Measurements from ENCODE around the gene SLC25A42. TPM values are rescaled to one million over a fixed set of nuclear protein-coding genes. Genes with fewer than 3 reads are reported as not detected.

Gene SLC25A42
- total RNA-seq, 4 donors from 2014 or later: 11.2 to 24.8 (median 13.2) TPM

GRCh38 chr19:19067276-19068072, 3.7 kb downstream of the SLC25A42 start:
- H3K27me3 ChIP-seq: no peaks in the 10 kb centered on the region
- no peaks in the 10 kb centered on the region for H3K9me3 ChIP-seq
- H3K27ac ChIP-seq: no peak overlapping the region
- H3K4me3 ChIP-seq: no peak overlapping the region
- peaks cover 0 to 22% (median 4%) of the 10 kb centered on the region in 4 donors for H3K4me1 ChIP-seq
- H3K36me3 ChIP-seq: no peaks in the 10 kb centered on the region
- DNase-seq: no peak
- TF ChIP-seq CTCF (IDR thresholded peaks at IDR 0.05): no peak
- TF ChIP-seq POLR2A (IDR thresholded peaks at IDR 0.05): no peak

GRCh38 chr19:19068659-19069654, 5.2 kb downstream of the SLC25A42 start:
- H3K4me3 ChIP-seq: no peak overlapping the region
- H3K27me3 ChIP-seq: no peaks in the 10 kb centered on the region
- no peaks in the 10 kb centered on the region for H3K9me3 ChIP-seq
- TF ChIP-seq CTCF (IDR thresholded peaks at IDR 0.05) (no peak), POLR2A (IDR thresholded peaks at IDR 0.05) (no peak)
- peak overlapping the region in 2 of 4 donors; percentile 20 to 38 for H3K27ac ChIP-seq
- H3K4me1 ChIP-seq: peaks cover 0 to 22% (median 2%) of the 10 kb centered on the region in 4 donors
- no peaks in the 10 kb centered on the region for H3K36me3 ChIP-seq
- DNase-seq: no peak

GRCh38 chr19:19071897-19072296, 8.1 kb downstream of the SLC25A42 start:
- no peak for TF ChIP-seq POLR2A (IDR thresholded peaks at IDR 0.05)
- no peak for TF ChIP-seq CTCF (IDR thresholded peaks at IDR 0.05)
- Histone ChIP-seq H3K9me3 (no peaks in the 10 kb centered on the region), H3K36me3 (no peaks in the 10 kb centered on the region), H3K27ac (no peak overlapping the region), H3K27me3 (no peaks in the 10 kb centered on the region), H3K4me1 (peaks cover 0 to 5% (median 0%) of the 10 kb centered on the region in 4 donors), H3K4me3 (no peak overlapping the region)
- DNase-seq: no peak

GRCh38 chr19:19074196-19074882, 10.5 kb downstream of the SLC25A42 start:
- Histone ChIP-seq H3K9me3 (no peaks in the 10 kb centered on the region), H3K4me3 (no peak overlapping the region), H3K4me1 (no peaks in the 10 kb centered on the region), H3K27me3 (no peaks in the 10 kb centered on the region), H3K27ac (no peak overlapping the region), H3K36me3 (no peaks in the 10 kb centered on the region)
- TF ChIP-seq POLR2A (IDR thresholded peaks at IDR 0.05) (no peak), CTCF (IDR thresholded peaks at IDR 0.05) (no peak)
- no peak for DNase-seq

GRCh38 chr19:19075126-19075525, 11.3 kb downstream of the SLC25A42 start:
- Histone ChIP-seq H3K27me3 (no peaks in the 10 kb centered on the region), H3K4me1 (no peaks in the 10 kb centered on the region), H3K36me3 (no peaks in the 10 kb centered on the region), H3K9me3 (no peaks in the 10 kb centered on the region), H3K4me3 (no peak overlapping the region), H3K27ac (no peak overlapping the region)
- no peak for DNase-seq
- no peak for TF ChIP-seq CTCF (IDR thresholded peaks at IDR 0.05)
- TF ChIP-seq POLR2A (IDR thresholded peaks at IDR 0.05): no peak
